OCI-LY1 (cell line): ENCODE results near the gene IFI27L1.

ENCODE experiments used
- H2AFZ ChIP-seq: fragments of 200-600 bp; sonication (generic), shearing (Covaris generic); 2 replicates; pipeline ENCODE4 v1.6.0; 2014; ENCODE audit warnings: antibody characterized with exemption, mild to moderate bottlenecking, low read length
- H3F3A ChIP-seq: fragments of 200-600 bp; sonication (generic), shearing (Covaris generic); 2 replicates; pipeline ENCODE4 v1.6.0; 2014; ENCODE audit warnings: mild to moderate bottlenecking, antibody characterized with exemption, low read length, moderate library complexity; ENCODE audit not compliant: insufficient read depth
- H3K27ac ChIP-seq: fragments of 200-600 bp; sonication (generic); 2 replicates; pipeline ENCODE4 v1.5.1; 2014; ENCODE audit warnings: low read length, mixed run types, mild to moderate bottlenecking, low read depth; ENCODE audit not compliant: poor library complexity, severe bottlenecking
- H3K27me3 ChIP-seq: fragments of 200-600 bp; sonication (generic); 2 replicates; pipeline ENCODE4 v1.6.0; 2014; ENCODE audit warnings: antibody characterized with exemption, mild to moderate bottlenecking, low read length, moderate library complexity; ENCODE audit not compliant: insufficient read depth
- H3K36me3 ChIP-seq: fragments of 200-600 bp; sonication (generic); 2 replicates; pipeline ENCODE4 v1.6.1; 2014; ENCODE audit warnings: mild to moderate bottlenecking, antibody characterized with exemption, low read length, moderate library complexity, mixed read lengths; ENCODE audit not compliant: insufficient read depth
- H3K4me1 ChIP-seq: fragments of 200-600 bp; sonication (generic); 2 replicates; pipeline ENCODE4 v1.5.1; 2014; ENCODE audit warnings: mild to moderate bottlenecking, low read length, moderate library complexity; ENCODE audit not compliant: insufficient read depth, severe bottlenecking
- H3K4me2 ChIP-seq: fragments of 200-600 bp; sonication (generic), shearing (Covaris generic); 2 replicates; pipeline ENCODE4 v1.6.1; 2014; ENCODE audit warnings: low read length
- H3K4me3 ChIP-seq: fragments of 200-600 bp; sonication (generic); 2 replicates; pipeline ENCODE4 v1.5.1; 2014; ENCODE audit warnings: low read length, low read depth, mild to moderate bottlenecking, mixed read lengths; ENCODE audit not compliant: poor library complexity, severe bottlenecking
- H3K79me2 ChIP-seq: fragments of 200-600 bp; shearing (Covaris generic); 2 replicates; pipeline ENCODE4 v1.6.1; 2016; ENCODE audit warnings: mixed run types, low read length, mixed read lengths; ENCODE audit not compliant: insufficient read depth
- H3K9ac ChIP-seq: fragments of 200-600 bp; sonication (generic), shearing (Covaris generic); 2 replicates; pipeline ENCODE4 v1.6.1; 2014; ENCODE audit warnings: mild to moderate bottlenecking, low read length, mixed read lengths
- H3K9me2 ChIP-seq: fragments of 200-600 bp; sonication (generic), shearing (Covaris generic); 2 replicates; pipeline ENCODE4 v1.6.1; 2014; ENCODE audit warnings: low read depth, mild to moderate bottlenecking, low read length, mixed read lengths
- H3K9me3 ChIP-seq: fragments of 200-600 bp; shearing (Covaris generic); 2 replicates; pipeline ENCODE4 v1.6.1; 2014; ENCODE audit warnings: low read length, mixed read lengths
- H4K20me1 ChIP-seq: fragments of 200-600 bp; sonication (generic), shearing (Covaris generic); 2 replicates; pipeline ENCODE4 v1.6.0; 2016; ENCODE audit warnings: mild to moderate bottlenecking, low read length; ENCODE audit not compliant: insufficient read depth
- EZH2 ChIP-seq: fragments of 200-600 bp; sonication (generic), shearing (Covaris generic); IDR thresholded peaks from 2 replicates; pipeline ENCODE4 v1.8.0; 2017; ENCODE audit warnings: borderline replicate concordance, mixed run types, mild to moderate bottlenecking, antibody characterized with exemption, low read length, moderate library complexity, mixed read lengths
- TF ChIP-seq, protein P1 (sequence below): fragments of 200-600 bp; sonication (generic), shearing (Covaris generic); IDR thresholded peaks from 2 replicates; pipeline ENCODE4 v1.5.1; 2017; ENCODE audit warnings: mild to moderate bottlenecking, antibody characterized with exemption, low read length, moderate library complexity, mixed read lengths

Gene IFI27L1

DNA sequence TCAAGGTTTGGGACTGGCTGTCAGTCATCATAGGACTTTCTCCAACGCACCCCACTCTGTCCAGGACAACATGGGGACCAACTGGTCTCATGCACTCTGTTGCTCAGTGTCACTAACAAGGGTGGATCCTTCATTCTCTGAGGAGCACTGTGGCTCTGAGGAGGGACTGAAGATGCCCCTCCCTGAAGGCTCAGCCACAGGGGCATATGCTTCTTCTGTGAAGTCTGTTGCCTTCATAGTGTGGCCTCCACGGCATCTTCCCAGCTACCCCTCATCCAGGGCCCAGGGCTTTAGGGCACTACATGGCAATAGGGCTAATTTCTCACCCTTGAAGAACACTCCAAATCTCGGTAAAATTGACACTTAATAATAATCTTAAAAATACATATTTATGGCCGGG, 62.6 kb downstream of the IFI27L1 start:
- H3K9me2 ChIP-seq = no peaks in the 10 kb centered on the region
- no peak overlapping the region for H3K27ac ChIP-seq
- H3K4me1 ChIP-seq = peaks cover 7% of the 10 kb centered on the region
- no peaks in the 10 kb centered on the region for H3K79me2 ChIP-seq
- H3K36me3 ChIP-seq = no peaks in the 10 kb centered on the region
- no peaks in the 10 kb centered on the region for H3K27me3 ChIP-seq
- H3K9ac ChIP-seq = no peak overlapping the region
- H3F3A ChIP-seq = no peaks in the 10 kb centered on the region
- no peaks in the 10 kb centered on the region for H3K9me3 ChIP-seq
- no peak overlapping the region for H3K4me2 ChIP-seq
- TF ChIP-seq, protein P1, sequence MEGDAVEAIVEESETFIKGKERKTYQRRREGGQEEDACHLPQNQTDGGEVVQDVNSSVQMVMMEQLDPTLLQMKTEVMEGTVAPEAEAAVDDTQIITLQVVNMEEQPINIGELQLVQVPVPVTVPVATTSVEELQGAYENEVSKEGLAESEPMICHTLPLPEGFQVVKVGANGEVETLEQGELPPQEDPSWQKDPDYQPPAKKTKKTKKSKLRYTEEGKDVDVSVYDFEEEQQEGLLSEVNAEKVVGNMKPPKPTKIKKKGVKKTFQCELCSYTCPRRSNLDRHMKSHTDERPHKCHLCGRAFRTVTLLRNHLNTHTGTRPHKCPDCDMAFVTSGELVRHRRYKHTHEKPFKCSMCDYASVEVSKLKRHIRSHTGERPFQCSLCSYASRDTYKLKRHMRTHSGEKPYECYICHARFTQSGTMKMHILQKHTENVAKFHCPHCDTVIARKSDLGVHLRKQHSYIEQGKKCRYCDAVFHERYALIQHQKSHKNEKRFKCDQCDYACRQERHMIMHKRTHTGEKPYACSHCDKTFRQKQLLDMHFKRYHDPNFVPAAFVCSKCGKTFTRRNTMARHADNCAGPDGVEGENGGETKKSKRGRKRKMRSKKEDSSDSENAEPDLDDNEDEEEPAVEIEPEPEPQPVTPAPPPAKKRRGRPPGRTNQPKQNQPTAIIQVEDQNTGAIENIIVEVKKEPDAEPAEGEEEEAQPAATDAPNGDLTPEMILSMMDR = no peak
- TF ChIP-seq EZH2 = no peak
- no peak overlapping the region for H2AFZ ChIP-seq
- H3K4me3 ChIP-seq = no peak overlapping the region
- no peaks in the 10 kb centered on the region for H4K20me1 ChIP-seq

DNA sequence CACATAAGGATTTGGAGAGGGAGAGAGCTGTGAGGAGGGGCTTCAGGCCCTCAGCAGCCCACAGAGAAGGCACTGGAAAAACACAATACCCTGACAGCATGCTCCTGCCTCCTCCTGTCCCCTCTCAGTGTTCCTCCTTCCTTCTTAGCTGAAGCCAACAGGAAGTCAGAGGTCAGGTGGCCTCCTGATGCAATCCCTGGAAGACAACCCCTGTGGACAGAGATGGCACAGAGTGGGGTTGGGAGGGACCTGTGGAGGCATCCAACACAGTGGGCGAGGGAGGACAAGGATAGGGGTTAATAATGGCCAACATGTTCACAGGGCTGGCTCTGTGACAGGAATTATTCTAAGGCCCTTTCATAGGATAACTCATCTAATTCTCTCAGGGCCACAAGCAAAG, 63.7 kb downstream of the IFI27L1 start:
- Histone ChIP-seq H3F3A (no peaks in the 10 kb centered on the region), H3K9ac (no peak overlapping the region), H3K9me3 (no peaks in the 10 kb centered on the region), H3K9me2 (no peaks in the 10 kb centered on the region), H3K79me2 (no peaks in the 10 kb centered on the region), H3K4me3 (no peak overlapping the region), H3K27ac (no peak overlapping the region), H2AFZ (no peak overlapping the region), H3K36me3 (no peaks in the 10 kb centered on the region), H3K4me2 (no peak overlapping the region), H4K20me1 (no peaks in the 10 kb centered on the region), H3K4me1 (peaks cover 7% of the 10 kb centered on the region), H3K27me3 (no peaks in the 10 kb centered on the region)
- TF ChIP-seq, protein P1 = no peak

DNA sequence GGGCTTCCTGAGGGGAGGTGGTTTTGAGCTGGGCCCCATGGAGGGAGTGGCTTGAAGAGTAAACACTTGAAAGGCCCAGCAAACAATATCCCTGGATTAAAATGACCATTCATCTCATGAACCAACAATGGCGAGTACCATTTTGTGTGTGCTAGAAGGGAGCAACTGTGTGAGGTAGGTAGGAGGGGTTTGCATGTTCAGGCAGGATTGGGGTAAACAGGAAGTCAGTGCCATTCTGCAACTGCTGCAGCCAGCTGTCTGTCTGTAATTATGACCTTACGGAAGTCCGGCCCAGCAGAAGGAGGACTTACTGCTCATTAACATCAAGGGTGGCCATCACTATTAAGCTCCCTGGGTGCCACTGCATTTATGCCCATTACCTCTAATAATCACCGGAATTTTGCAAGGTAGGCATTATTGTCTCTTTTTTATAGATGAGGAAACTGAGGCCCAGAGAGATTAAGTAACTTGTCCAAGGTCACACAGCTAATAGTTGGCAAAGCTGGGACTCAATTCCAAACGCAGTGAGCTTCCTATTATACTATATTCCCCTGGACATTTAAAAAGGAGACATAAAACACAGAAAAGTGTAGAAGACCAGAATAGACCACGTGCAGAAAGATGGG, 64.9 kb downstream of the IFI27L1 start:
- no peak overlapping the region for H3K27ac ChIP-seq
- H3K4me2 ChIP-seq = no peak overlapping the region
- no peaks in the 10 kb centered on the region for H3K9me3 ChIP-seq
- H3K36me3 ChIP-seq = no peaks in the 10 kb centered on the region
- no peak overlapping the region for H2AFZ ChIP-seq
- no peaks in the 10 kb centered on the region for H3K27me3 ChIP-seq
- H3K4me1 ChIP-seq = peaks cover 7% of the 10 kb centered on the region
- no peak overlapping the region for H3K4me3 ChIP-seq
- H3K9ac ChIP-seq = no peak overlapping the region
- TF ChIP-seq, protein P1 = no peak
- TF ChIP-seq EZH2 = no peak
- H3F3A ChIP-seq = no peaks in the 10 kb centered on the region
- H3K79me2 ChIP-seq = no peaks in the 10 kb centered on the region
- no peaks in the 10 kb centered on the region for H3K9me2 ChIP-seq
- H4K20me1 ChIP-seq = no peaks in the 10 kb centered on the region
